ENCODE measurements around the gene INTS3.

Gene INTS3

GRCh38 chr1:153684892-153685291, 43.0 kb upstream of the INTS3 start:
- no peak overlapping the region for H3K4me3 ChIP-seq (replicated peaks in 1 of 2; ENCODE audit: low read depth in 2 of 2, low read length in 2 of 2)
- no peak for DNase-seq (ENCODE audit: low read depth in 2 of 2)
- no peak for TF ChIP-seq CTCF (IDR thresholded peaks at IDR 0.05; ENCODE audit: low read depth, low read length)

DNA sequence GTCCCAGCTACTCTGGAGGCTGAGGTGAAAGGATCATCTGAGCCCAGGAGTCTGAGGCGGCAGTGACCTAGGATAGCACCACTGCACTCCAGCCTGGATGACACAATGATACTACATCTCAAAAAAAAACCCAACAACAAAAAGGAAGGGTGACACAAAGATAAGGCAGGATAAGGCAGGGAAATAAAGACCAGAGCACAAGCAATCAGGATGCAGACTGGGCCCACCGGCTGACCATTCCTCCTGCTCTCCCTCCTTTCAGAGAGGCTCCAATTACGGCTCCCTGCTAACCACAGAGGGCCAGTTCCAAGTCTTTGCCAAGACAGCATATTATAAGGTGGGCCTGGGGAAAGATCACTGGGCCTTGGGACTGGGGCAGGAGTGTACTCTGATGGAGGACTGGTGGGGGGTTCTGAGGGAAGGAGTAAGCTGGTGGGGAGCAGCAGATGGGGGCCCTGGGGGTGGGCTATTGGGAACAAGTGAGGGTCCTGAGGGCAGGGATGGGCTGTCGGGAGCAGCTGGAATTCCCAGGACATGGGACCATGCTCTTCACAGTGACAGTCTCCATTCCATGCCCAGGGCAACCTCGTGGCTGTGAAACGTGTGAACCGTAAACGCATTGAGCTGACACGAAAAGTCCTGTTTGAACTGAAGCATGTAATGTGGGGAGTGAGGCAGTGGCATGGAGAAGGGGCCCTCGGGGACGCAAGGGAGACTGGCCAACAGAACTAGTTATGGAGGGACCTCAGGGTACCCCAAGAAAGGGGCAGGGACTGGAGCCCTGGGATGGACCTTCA, 42.1 kb upstream of the INTS3 start:
- no peak for TF ChIP-seq CTCF (IDR thresholded peaks at IDR 0.05; ENCODE audit: low read depth, low read length)
- DNase-seq (ENCODE audit: low read depth in 2 of 2): no peak
- no peak overlapping the region for H3K4me3 ChIP-seq (replicated peaks in 1 of 2; ENCODE audit: low read depth in 2 of 2, low read length in 2 of 2)

- no peak for DNase-seq (ENCODE audit: low read depth in 2 of 2)
- no peak for TF ChIP-seq CTCF (IDR thresholded peaks at IDR 0.05; ENCODE audit: low read depth, low read length)
- no peak overlapping the region for H3K4me3 ChIP-seq (replicated peaks in 1 of 2; ENCODE audit: low read depth in 2 of 2, low read length in 2 of 2)
These were observed 40.3 kb upstream of the INTS3 start for GRCh38 chr1:153687346-153688125.

DNA sequence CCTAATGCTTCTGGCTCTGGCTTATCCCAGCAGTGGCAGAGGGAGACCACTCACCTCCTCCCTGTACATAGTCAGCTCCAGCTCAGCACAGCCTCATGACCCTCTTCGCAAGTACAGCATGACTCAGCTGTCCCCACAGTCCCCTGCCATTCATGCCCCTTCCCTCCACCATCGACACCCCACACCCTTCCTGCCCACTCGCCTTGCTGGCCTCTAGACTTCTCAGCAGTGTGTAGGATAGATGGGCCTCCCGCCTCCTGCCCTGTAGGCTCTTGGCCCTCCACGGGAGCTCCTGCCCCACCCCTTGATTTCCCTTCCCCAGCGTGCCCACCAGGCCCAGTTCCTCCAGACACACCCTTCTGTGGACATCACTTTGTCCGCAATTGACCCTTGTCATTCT, 39.6 kb upstream of the INTS3 start:
- TF ChIP-seq CTCF (IDR thresholded peaks at IDR 0.05; ENCODE audit: low read depth, low read length): no peak
- H3K4me3 ChIP-seq (replicated peaks in 1 of 2; ENCODE audit: low read depth in 2 of 2, low read length in 2 of 2): no peak overlapping the region
- DNase-seq (ENCODE audit: low read depth in 2 of 2): no peak

GRCh38 chr1:153688736-153689328, 39.0 kb upstream of the INTS3 start:
- H3K4me3 ChIP-seq (replicated peaks in 1 of 2; ENCODE audit: low read depth in 2 of 2, low read length in 2 of 2): no peak overlapping the region
- TF ChIP-seq CTCF (IDR thresholded peaks at IDR 0.05; ENCODE audit: low read depth, low read length): no peak
- no peak for DNase-seq (ENCODE audit: low read depth in 2 of 2)

DNA sequence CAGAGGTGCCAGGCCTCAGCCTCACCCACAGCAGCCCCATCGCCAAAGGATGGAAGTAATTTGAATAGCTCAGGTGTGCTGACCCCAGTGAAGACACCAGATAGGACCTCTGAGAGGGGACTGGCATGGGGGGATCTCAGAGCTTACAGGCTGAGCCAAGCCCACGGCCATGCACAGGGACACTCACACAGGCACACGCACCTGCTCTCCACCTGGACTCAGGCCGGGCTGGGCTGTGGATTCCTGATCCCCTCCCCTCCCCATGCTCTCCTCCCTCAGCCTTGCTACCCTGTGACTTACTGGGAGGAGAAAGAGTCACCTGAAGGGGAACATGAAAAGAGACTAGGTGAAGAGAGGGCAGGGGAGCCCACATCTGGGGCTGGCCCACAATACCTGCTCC, 34.4 kb upstream of the INTS3 start:
- TF ChIP-seq CTCF (IDR thresholded peaks at IDR 0.05; ENCODE audit: low read depth, low read length): no peak
- no peak for DNase-seq (ENCODE audit: low read depth in 2 of 2)

More for the DNA sequence above, 34.4 kb upstream of the INTS3 start:
- no peak overlapping the region for H3K4me3 ChIP-seq (replicated peaks in 1 of 2; ENCODE audit: low read depth in 2 of 2, low read length in 2 of 2)

Data from cardiac fibroblast (primary cell).